HepG2 (cell line): Measurements from ENCODE around the gene AMIGO1. TPM values are rescaled to one million over a fixed set of nuclear protein-coding genes. Genes with fewer than 3 reads are reported as not detected.

Source experiments
- ARID5B ChIP-seq: IDR thresholded peaks from 2 replicates; pipeline ENCODE4 v1.4.0; 2020; ENCODE audit warnings: mild to moderate bottlenecking, missing genetic modification reagents
- FOXA1 ChIP-seq, 2 experiments: fragments of 450-650 bp in 1 of 2; sonication (generic) in 1 of 2; formaldehyde crosslinking in 1 of 2; IDR thresholded peaks; 2 replicates each; pipeline versions ENCODE4 v1.4.0 to v1.6.1; 2016 to 2020; ENCODE audit warnings: missing genetic modification reagents in 1 of 2
- IRF2 ChIP-seq: IDR thresholded peaks from 2 replicates; pipeline ENCODE4 v1.6.1; 2018; ENCODE audit warnings: missing genetic modification reagents, missing compliant biosample characterization
- MIXL1 ChIP-seq: IDR thresholded peaks from 2 replicates; pipeline ENCODE4 v1.6.1; 2016
- MLLT10 ChIP-seq: sonication (generic); formaldehyde crosslinking; IDR thresholded peaks from 2 replicates; pipeline ENCODE4 v1.4.0; 2020; ENCODE audit warnings: missing genetic modification reagents
- NRL ChIP-seq: sonication (generic); formaldehyde crosslinking; IDR thresholded peaks from 2 replicates; pipeline ENCODE4 v1.5.0; 2020; ENCODE audit warnings: missing genetic modification reagents, mild to moderate bottlenecking, moderate library complexity, borderline replicate concordance
- PRDM10 ChIP-seq: sonication (generic); formaldehyde crosslinking; IDR thresholded peaks from 2 replicates; pipeline ENCODE4 v1.4.0; 2020; ENCODE audit warnings: low read depth, missing genetic modification reagents
- RARA ChIP-seq: IDR thresholded peaks from 2 replicates; pipeline ENCODE4 v1.6.1; 2016; ENCODE audit warnings: missing genetic modification reagents, missing compliant biosample characterization
- REL ChIP-seq: sonication (generic); formaldehyde crosslinking; conservative IDR thresholded peaks from 2 replicates; pipeline ENCODE4 v1.8.0; 2022; ENCODE audit warnings: mild to moderate bottlenecking, missing genetic modification reagents, moderate library complexity
- SUZ12 ChIP-seq: fragments of 150-350 bp; IDR thresholded peaks from 2 replicates; pipeline ENCODE4 v1.6.1; 2014; ENCODE audit warnings: low read depth, low read length
- TARDBP ChIP-seq: sonication (generic); formaldehyde crosslinking; IDR thresholded peaks from 2 replicates; pipeline ENCODE4 v1.8.0; 2022; ENCODE audit warnings: mild to moderate bottlenecking, missing genetic modification reagents
- TEF ChIP-seq: sonication (generic); formaldehyde crosslinking; IDR thresholded peaks from 2 replicates; pipeline ENCODE4 v1.5.0; 2020; ENCODE audit warnings: missing genetic modification reagents
- TFAP4 ChIP-seq: sonication (generic); IDR thresholded peaks from 2 replicates; pipeline ENCODE4 v1.6.1; 2016; ENCODE audit warnings: low read depth, borderline replicate concordance
- U2AF2 ChIP-seq: fragments of 200-400 bp; formaldehyde crosslinking; IDR thresholded peaks from 2 replicates; pipeline ENCODE4 v1.6.1; 2017; ENCODE audit warnings: low read depth, mild to moderate bottlenecking, low read length
- polyA plus RNA-seq, 8 experiments: library from polyadenylated mRNA; depleted of rRNA in 3 of 8; stranded (reverse) in 7 of 8; unstranded in 1 of 8; fragments of >200 nt; fragmentation: Illumina TruSeq in 4 of 8; extraction: Trizol in 4 of 8; gene quantifications; 2 replicates each; pipeline versions ENCODE4 v1.2.1 to v1.2.3, GENCODE V29; 2011 to 2016; ENCODE audit warnings: low read depth in 4 of 8, missing spikeins in 1 of 8, mixed read lengths in 1 of 8; ENCODE audit not compliant: insufficient read depth in 1 of 8
- total RNA-seq, 5 experiments: library from RNA; depleted of rRNA; stranded (reverse); fragments of >200 nt; fragmentation: Illumina TruSeq; extraction: Trizol; gene quantifications; 2 replicates each; pipeline ENCODE4 v1.2.3, GENCODE V29; 2016; ENCODE audit warnings: low read depth in 1 of 5
- TF ChIP-seq, protein P1 (sequence below): sonication (generic); formaldehyde crosslinking; IDR thresholded peaks from 2 replicates; pipeline ENCODE4 v1.4.0; 2020; ENCODE audit warnings: missing genetic modification reagents

AMIGO1 gene
- total and polyA plus RNA-seq, 2 of the 13 experiments (the other 11 are each of a cell fraction or from before 2014, with no cell fraction given): 0.40 to 1.3 TPM

- TF ChIP-seq PRDM10: 0 out of 2 replicates have a peak, but pooled peaks have one; percentile 35
- TF ChIP-seq IRF2 (CRISPR knock-in tag): peak; percentile 80
- no peak for TF ChIP-seq MLLT10
- 0 out of 2 replicates have a peak, but pooled peaks have one; percentile 69 for TF ChIP-seq REL (CRISPR knock-in tag)
- TF ChIP-seq TARDBP: no peak
- TF ChIP-seq NRL (CRISPR knock-in tag): peak; percentile 79
- no peak for TF ChIP-seq U2AF2
- TF ChIP-seq ARID5B (CRISPR knock-in tag): peak; percentile 64
- TF ChIP-seq TEF (CRISPR knock-in tag): no peak; the same call in 1 of the 2 replicates
- no peak for TF ChIP-seq RARA (CRISPR knock-in tag)
- TF ChIP-seq, protein P1, sequence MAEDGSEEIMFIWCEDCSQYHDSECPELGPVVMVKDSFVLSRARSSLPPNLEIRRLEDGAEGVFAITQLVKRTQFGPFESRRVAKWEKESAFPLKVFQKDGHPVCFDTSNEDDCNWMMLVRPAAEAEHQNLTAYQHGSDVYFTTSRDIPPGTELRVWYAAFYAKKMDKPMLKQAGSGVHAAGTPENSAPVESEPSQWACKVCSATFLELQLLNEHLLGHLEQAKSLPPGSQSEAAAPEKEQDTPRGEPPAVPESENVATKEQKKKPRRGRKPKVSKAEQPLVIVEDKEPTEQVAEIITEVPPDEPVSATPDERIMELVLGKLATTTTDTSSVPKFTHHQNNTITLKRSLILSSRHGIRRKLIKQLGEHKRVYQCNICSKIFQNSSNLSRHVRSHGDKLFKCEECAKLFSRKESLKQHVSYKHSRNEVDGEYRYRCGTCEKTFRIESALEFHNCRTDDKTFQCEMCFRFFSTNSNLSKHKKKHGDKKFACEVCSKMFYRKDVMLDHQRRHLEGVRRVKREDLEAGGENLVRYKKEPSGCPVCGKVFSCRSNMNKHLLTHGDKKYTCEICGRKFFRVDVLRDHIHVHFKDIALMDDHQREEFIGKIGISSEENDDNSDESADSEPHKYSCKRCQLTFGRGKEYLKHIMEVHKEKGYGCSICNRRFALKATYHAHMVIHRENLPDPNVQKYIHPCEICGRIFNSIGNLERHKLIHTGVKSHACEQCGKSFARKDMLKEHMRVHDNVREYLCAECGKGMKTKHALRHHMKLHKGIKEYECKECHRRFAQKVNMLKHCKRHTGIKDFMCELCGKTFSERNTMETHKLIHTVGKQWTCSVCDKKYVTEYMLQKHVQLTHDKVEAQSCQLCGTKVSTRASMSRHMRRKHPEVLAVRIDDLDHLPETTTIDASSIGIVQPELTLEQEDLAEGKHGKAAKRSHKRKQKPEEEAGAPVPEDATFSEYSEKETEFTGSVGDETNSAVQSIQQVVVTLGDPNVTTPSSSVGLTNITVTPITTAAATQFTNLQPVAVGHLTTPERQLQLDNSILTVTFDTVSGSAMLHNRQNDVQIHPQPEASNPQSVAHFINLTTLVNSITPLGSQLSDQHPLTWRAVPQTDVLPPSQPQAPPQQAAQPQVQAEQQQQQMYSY: 0 out of 2 replicates have a peak, but pooled peaks have one; percentile 31
- TF ChIP-seq SUZ12: peak; percentile 28; the same call in 1 of the 2 replicates
- no peak for TF ChIP-seq FOXA1 (IDR thresholded peaks at IDR 0.05)
- peak; percentile 14; the same call in 1 of the 2 replicates for TF ChIP-seq FOXA1 (CRISPR knock-in tag; IDR thresholded peaks at IDR 0.05)
- peak; percentile 43; the same call in 1 of the 2 replicates for TF ChIP-seq MIXL1 (CRISPR knock-in tag)
- TF ChIP-seq TFAP4: peak; percentile 61; the same call in 1 of the 2 replicates
Observed at GRCh38 chr1:109483672-109484518, 25.6 kb downstream of the AMIGO1 start, which contains the start of gene ATXN7L2 (continued).
